ENCODE data around the gene ZNF613.
A peak's percentile ranks its signal among the peaks of the same experiment; 100 is the strongest.
"Not testable (repeated sequence)": the region's sequence is repeated elsewhere in the genome, so short reads cannot be mapped to it uniquely, and the experiment has no call there.

Gene ZNF613

GRCh38 chr19:51926784-51927741, at the start of gene ZNF613:
ZNF613 (plus strand) TSS chr19:51927472; CDS start chr19:51936221, 8,749 bp downstream.
- intact Hi-C loops (cut with DNase I): loop anchor here (2.0 kb wide), 1 partner anchor 60 kb away; the partner anchor contains the start of gene ZNF350
- DNase-seq: peak; percentile 86 to 97 (median 92)

GRCh38 chr19:51882518-51882917, 44.8 kb upstream of the ZNF613 start:
- intact Hi-C loops (cut with DNase I): no loop called here
- no peak for DNase-seq

DNA sequence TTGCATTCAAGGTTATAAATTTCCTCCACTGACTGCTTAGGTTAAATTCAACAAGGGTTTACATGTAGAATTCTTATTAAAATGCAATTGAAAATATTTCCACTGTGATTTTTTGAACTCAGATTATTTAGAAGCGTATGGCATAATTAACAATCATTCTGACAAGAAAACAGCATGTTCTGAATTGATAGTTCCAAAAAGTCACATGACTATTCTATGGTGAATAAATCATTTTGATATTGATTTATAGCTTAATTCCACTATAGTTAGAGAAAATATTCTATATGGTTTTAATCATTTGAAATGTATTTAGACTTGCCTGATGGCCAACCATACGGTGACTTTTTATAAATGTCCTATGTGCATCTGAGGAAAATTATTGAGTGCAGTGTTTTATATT, 42.6 kb upstream of the ZNF613 start:
- intact Hi-C loops (cut with DNase I): no loop called here
- DNase-seq: no peak

- intact Hi-C loops (cut with DNase I): no loop called here
- DNase-seq: peak; percentile 87 to 98 (median 94)
Observed at GRCh38 chr19:51887522-51888498, 39.5 kb upstream of the ZNF613 start, which contains the start of gene ZNF577. ZNF577 (minus strand) TSS chr19:51887951; CDS start chr19:51880382, 7,569 bp downstream.

- intact Hi-C loops (cut with DNase I): no loop called here
- no peak for DNase-seq
Observed at GRCh38 chr19:51889934-51890333, 37.3 kb upstream of the ZNF613 start.

DNA sequence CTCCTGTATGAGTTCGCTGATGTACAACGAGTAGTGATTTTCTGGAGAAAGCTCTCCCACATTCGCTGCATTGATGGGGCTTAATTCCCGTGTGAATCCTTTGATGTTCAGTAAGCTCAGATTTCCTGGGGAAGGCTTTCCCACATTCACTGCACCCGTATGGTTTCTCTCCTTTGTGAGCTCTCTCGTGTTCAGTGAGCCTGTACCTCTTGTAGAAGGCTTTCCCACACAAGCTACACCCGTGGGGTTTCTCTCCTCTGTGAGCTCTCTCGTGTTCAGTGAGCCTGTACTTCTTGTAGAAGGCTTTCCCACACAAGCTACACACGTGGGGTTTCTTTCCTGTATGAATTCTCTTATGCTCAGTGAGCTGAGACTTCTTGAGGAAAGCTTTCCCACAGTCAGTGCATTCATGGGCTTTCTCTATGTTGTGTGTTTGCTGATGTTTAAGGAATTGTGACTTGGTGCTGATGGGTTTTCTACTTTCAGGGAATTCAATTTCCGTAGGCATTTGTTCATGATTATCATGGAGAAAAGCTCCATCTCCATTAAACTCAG, 36.0 kb upstream of the ZNF613 start:
- no peak for DNase-seq
- intact Hi-C loops (cut with DNase I): no loop called here

GRCh38 chr19:51901860-51902259, 25.4 kb upstream of the ZNF613 start:
- intact Hi-C loops (cut with DNase I): no loop called here
- peak in 2 of 42 donors; percentile 1 to 4 for DNase-seq

DNA sequence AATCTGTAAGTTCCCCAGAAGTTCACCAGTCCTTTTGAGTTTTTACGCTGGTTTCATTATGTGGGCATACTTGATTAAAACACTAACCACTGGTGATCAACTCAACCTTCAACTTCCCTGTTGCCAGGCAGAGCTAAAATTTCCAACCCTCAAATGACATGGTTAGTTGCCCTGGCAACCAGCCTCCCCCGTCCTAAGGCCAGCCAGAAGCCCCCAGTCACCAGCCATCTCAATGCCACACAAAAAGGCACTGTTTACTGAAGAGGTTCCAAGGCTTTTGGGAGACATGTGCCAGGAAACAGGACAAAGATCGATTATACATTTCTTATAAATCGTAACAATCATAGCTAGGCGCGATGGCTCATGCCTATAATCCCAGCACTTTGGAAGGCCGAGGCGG, 24.1 kb upstream of the ZNF613 start:
- DNase-seq: peak in 35 of 42 donors; percentile 8 to 82 (median 36)
- intact Hi-C loops (cut with DNase I): no loop called here

GRCh38 chr19:51904331-51905165, 22.7 kb upstream of the ZNF613 start, which contains the start of gene ZNF649:
ZNF649 (minus strand) TSS chr19:51905017; CDS start chr19:51900107, 4,910 bp downstream.
- DNase-seq: peak; percentile 73 to 96 (median 88)
- intact Hi-C loops (cut with DNase I): no loop called here

GRCh38 chr19:51905206-51905605, 22.1 kb upstream of the ZNF613 start:
- intact Hi-C loops (cut with DNase I): no loop called here

GRCh38 chr19:51905639-51906038, 21.6 kb upstream of the ZNF613 start:
- DNase-seq; intact Hi-C loops (cut with DNase I): not testable (repeated sequence)

More at GRCh38 chr19:51905206-51905605, 22.1 kb upstream of the ZNF613 start:
- no peak for DNase-seq

- DNase-seq; intact Hi-C loops (cut with DNase I): not testable (repeated sequence)
Observed at GRCh38 chr19:51906108-51906507, 21.2 kb upstream of the ZNF613 start.

DNA sequence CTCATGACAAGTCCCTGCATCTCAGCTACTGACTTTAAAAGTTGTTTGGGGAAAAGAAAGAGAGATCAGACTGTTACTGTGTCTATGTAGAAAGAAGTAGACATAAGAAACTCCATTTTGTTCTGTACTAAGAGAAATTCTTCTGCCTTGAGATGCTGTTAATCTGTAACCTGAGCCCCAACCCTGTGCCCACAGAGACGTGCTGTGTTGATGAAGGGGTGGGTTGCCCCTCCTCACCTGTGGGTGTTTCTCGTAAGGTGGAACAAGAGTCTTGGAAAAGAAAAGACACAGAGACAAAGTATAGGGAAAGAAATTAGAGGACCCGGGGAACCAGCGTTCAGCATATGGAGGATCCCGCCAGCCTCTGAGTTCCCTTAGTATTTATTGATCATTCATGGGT, 19.3 kb upstream of the ZNF613 start:
- DNase-seq: not testable (repeated sequence)

GRCh38 chr19:51915324-51915867, 11.9 kb upstream of the ZNF613 start:
- intact Hi-C loops (cut with DNase I): no loop called here

More for the DNA sequence above, 19.3 kb upstream of the ZNF613 start:
- intact Hi-C loops (cut with DNase I): not testable (repeated sequence)

DNA sequence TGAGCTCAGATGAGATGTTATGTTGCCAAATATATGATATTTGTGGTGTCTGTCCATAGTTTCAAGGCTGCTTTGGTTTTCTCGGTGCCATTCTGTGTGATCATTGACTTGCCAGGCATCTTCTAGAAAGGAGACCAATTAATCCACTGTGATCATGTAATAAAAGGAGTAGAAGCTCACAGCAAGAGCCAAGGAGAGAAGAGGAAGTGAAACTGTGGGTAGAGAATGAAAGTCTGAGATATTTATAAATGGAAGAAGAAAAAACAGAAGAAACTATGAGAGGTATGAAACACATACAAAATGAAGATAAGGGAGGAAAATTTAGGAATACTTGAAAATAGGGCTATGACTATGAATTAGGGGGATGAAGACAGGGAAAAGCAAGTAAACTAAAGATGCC, 11.1 kb upstream of the ZNF613 start:
- intact Hi-C loops (cut with DNase I): no loop called here
- DNase-seq: no peak

More at GRCh38 chr19:51915324-51915867, 11.9 kb upstream of the ZNF613 start:
- no peak for DNase-seq

DNA sequence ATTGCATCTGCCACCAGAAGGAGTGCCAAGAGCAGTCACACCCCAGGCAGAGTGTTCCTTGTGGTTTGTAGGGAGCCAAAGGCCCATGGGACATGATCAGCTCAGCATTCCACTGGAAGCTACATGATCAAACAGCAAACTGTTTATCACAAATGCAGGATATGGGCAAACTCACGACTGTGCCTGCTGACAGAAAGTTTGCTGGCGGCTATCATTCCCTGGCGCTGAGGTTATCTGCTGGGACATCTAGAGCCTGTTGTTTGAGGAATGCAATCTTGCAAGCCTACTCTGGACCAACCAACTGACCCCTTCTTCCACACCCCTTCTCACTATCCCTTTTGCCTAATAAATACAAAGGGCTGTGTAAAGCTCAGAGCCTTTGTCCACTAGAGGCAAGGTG, 7.7 kb upstream of the ZNF613 start:
- no peak for DNase-seq
- intact Hi-C loops (cut with DNase I): no loop called here

- intact Hi-C loops (cut with DNase I): no loop called here
Observed at GRCh38 chr19:51921949-51922348, 5.3 kb upstream of the ZNF613 start.

DNA sequence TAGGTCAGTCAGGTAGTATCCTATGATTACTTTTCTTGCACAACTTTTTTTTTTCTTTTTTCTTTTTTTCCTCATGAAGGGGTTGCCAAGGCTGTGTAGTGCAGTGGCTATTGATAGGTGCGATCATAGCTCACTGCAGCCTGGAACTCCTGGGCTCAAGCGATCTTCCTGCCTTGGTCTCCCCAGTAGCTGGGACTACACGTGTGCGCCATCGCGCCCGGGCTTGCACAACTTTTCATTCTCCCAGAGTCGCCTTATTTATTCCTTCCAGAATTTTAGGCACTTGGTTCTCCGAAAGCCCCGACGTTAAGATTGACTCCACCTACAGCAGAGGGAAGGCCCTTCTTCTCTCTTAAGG, 867 bp upstream of the ZNF613 start:
- intact Hi-C loops (cut with DNase I): loop anchor here (2.0 kb wide), 1 partner anchor 60 kb away; the partner anchor contains the start of gene ZNF350
- no peak for DNase-seq

More at GRCh38 chr19:51921949-51922348, 5.3 kb upstream of the ZNF613 start:
- no peak for DNase-seq

Data from head of caudate nucleus (tissue), 42 donors.